PFSK-1 (cell line): ENCODE results near the gene MBNL1.

Source experiments
- POLR2AphosphoS5 ChIP-seq: IDR thresholded peaks from 2 replicates; pipeline ENCODE4 v1.6.1; 2012; ENCODE audit warnings: low read depth, mild to moderate bottlenecking, control low read depth, low read length, moderate library complexity
- TAF1 ChIP-seq: IDR thresholded peaks from 2 replicates; pipeline ENCODE4 v1.6.1; 2012; ENCODE audit warnings: low read length, control low read depth, borderline replicate concordance; ENCODE audit not compliant: insufficient read depth
- TF ChIP-seq, protein P1 (sequence below), 2 experiments: IDR thresholded peaks; 2 replicates each; pipeline versions ENCODE4 v1.6.1 to v1.8.0; 2011 to 2012; ENCODE audit warnings: low read depth in 2 of 2, low read length in 2 of 2, control low read depth in 1 of 2, inconsistent platforms in 1 of 2, mild to moderate bottlenecking in 1 of 2, moderate library complexity in 1 of 2; ENCODE audit not compliant: insufficient read depth in 1 of 2

DNA sequence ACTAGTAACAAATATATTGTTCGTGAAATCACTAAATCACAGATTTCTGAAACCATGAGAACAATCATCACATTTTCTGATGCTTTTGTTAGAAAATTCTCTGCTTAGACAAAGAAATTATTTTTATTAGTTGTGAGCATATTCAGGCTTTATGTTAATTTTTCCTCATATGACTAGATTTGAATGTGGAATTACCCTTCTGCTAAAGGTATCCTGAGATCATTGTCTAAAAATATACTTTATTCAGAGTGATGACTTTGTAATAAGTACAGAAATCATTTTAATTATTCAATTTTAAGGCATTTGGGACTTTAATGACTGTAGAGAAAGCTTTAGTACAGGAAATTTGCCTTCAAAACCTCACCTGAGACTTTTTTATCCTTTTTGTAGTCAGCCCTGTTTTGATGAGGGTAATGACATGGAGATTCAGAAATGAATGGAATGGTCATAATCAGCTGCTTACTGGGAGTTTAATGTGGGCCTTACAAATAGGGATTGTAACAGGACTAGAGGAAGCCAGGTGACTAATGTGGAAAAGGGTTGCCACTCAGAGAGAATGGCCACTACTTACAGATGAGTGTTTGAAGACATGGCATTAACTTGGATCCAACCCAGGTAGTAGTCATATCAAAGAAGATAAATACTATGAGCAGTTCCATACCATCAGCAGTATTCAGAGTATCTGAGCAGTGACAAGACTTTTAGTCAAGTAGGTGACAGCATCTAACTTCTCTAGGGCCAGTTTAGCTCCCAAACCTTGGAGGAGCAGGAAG is 148.3 kb downstream of the MBNL1 start:
- TF ChIP-seq, protein P1, sequence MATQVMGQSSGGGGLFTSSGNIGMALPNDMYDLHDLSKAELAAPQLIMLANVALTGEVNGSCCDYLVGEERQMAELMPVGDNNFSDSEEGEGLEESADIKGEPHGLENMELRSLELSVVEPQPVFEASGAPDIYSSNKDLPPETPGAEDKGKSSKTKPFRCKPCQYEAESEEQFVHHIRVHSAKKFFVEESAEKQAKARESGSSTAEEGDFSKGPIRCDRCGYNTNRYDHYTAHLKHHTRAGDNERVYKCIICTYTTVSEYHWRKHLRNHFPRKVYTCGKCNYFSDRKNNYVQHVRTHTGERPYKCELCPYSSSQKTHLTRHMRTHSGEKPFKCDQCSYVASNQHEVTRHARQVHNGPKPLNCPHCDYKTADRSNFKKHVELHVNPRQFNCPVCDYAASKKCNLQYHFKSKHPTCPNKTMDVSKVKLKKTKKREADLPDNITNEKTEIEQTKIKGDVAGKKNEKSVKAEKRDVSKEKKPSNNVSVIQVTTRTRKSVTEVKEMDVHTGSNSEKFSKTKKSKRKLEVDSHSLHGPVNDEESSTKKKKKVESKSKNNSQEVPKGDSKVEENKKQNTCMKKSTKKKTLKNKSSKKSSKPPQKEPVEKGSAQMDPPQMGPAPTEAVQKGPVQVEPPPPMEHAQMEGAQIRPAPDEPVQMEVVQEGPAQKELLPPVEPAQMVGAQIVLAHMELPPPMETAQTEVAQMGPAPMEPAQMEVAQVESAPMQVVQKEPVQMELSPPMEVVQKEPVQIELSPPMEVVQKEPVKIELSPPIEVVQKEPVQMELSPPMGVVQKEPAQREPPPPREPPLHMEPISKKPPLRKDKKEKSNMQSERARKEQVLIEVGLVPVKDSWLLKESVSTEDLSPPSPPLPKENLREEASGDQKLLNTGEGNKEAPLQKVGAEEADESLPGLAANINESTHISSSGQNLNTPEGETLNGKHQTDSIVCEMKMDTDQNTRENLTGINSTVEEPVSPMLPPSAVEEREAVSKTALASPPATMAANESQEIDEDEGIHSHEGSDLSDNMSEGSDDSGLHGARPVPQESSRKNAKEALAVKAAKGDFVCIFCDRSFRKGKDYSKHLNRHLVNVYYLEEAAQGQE (IDR thresholded peaks at IDR 0.05; ENCODE audit: insufficient read depth in 1 of 2, low read depth in 2 of 2, low read length in 2 of 2), result no peak
- TF ChIP-seq TAF1 (no peak), POLR2AphosphoS5 (no peak)
